HEK293 (cell line): Measurements from ENCODE around the gene FIBCD1.
A peak's percentile ranks its signal among the peaks of the same experiment; 100 is the strongest.

Experiments used
- BCL11A ChIP-seq: fragments of 450-650 bp; formaldehyde crosslinking; IDR thresholded peaks from 2 replicates; pipeline ENCODE4 v1.5.1; 2016; ENCODE audit warnings: low read depth, missing biosample characterization, missing genetic modification characterization
- EGR2 ChIP-seq: fragments of 450-650 bp; formaldehyde crosslinking; IDR thresholded peaks from 2 replicates; pipeline ENCODE4 v1.5.1; 2016; ENCODE audit warnings: low read depth, missing biosample characterization, missing genetic modification characterization
- HIC1 ChIP-seq: fragments of 450-650 bp; formaldehyde crosslinking; IDR thresholded peaks from 2 replicates; pipeline ENCODE4 v1.5.1; 2016; ENCODE audit warnings: missing biosample characterization, missing genetic modification characterization
- KLF7 ChIP-seq: fragments of 450-650 bp; formaldehyde crosslinking; IDR thresholded peaks from 2 replicates; pipeline ENCODE4 v1.5.1; 2016; ENCODE audit warnings: missing biosample characterization, missing genetic modification characterization, borderline replicate concordance
- RBAK ChIP-seq: fragments of 450-650 bp; formaldehyde crosslinking; IDR thresholded peaks from 2 replicates; pipeline ENCODE4 v1.5.1; 2016; ENCODE audit warnings: missing biosample characterization, missing genetic modification characterization
- REPIN1 ChIP-seq: fragments of 450-650 bp; formaldehyde crosslinking; IDR thresholded peaks from 2 replicates; pipeline ENCODE4 v1.5.1; 2017; ENCODE audit warnings: missing biosample characterization, missing genetic modification characterization, low read depth
- SALL2 ChIP-seq: fragments of 450-650 bp; formaldehyde crosslinking; IDR thresholded peaks from 2 replicates; pipeline ENCODE4 v1.5.0; 2017; ENCODE audit warnings: missing biosample characterization, mild to moderate bottlenecking, missing genetic modification characterization, borderline replicate concordance
- SCRT2 ChIP-seq: fragments of 450-650 bp; formaldehyde crosslinking; IDR thresholded peaks from 2 replicates; pipeline ENCODE4 v1.5.1; 2016; ENCODE audit warnings: missing biosample characterization, missing genetic modification characterization
- SETDB1 ChIP-seq: IDR thresholded peaks from one replicate; pipeline ENCODE4 v1.6.1; 2017; ENCODE audit warnings: mild to moderate bottlenecking, low read length, moderate library complexity, mixed read lengths; ENCODE audit not compliant: insufficient read length
- SP7 ChIP-seq: fragments of 450-650 bp; formaldehyde crosslinking; IDR thresholded peaks from 2 replicates; pipeline ENCODE4 v1.5.1; 2016; ENCODE audit warnings: missing biosample characterization, missing genetic modification characterization
- ZBTB1 ChIP-seq: fragments of 450-650 bp; formaldehyde crosslinking; IDR thresholded peaks from 2 replicates; pipeline ENCODE4 v1.5.1; 2016; ENCODE audit warnings: missing biosample characterization, missing genetic modification characterization
- ZBTB20 ChIP-seq: fragments of 450-650 bp; formaldehyde crosslinking; IDR thresholded peaks from 2 replicates; pipeline ENCODE4 v1.5.1; 2016; ENCODE audit warnings: missing biosample characterization, missing genetic modification characterization
- ZBTB7A ChIP-seq: fragments of 450-650 bp; formaldehyde crosslinking; IDR thresholded peaks from 2 replicates; pipeline ENCODE4 v1.5.1; 2016; ENCODE audit warnings: low read depth, missing biosample characterization, missing genetic modification characterization
- ZNF155 ChIP-seq: fragments of 450-650 bp; formaldehyde crosslinking; IDR thresholded peaks from 2 replicates; pipeline ENCODE4 v1.5.1; 2016; ENCODE audit warnings: missing biosample characterization, missing genetic modification characterization
- ZNF16 ChIP-seq: fragments of 450-650 bp; formaldehyde crosslinking; IDR thresholded peaks from 2 replicates; pipeline ENCODE4 v1.5.1; 2016; ENCODE audit warnings: low read depth, missing biosample characterization, missing genetic modification characterization
- ZNF223 ChIP-seq: fragments of 450-650 bp; formaldehyde crosslinking; IDR thresholded peaks from 2 replicates; pipeline ENCODE4 v1.5.1; 2016; ENCODE audit warnings: missing biosample characterization, missing genetic modification characterization
- ZNF274 ChIP-seq, 2 experiments: fragments of 200-500 bp in 1 of 2; fragments of 450-650 bp in 1 of 2; sonication (Bioruptor generic) in 1 of 2; formaldehyde crosslinking in 1 of 2; IDR thresholded peaks; 2 replicates each; pipeline versions ENCODE4 v1.5.1 to v1.6.1; 2014 to 2016; ENCODE audit warnings: borderline replicate concordance in 1 of 2, inconsistent platforms in 1 of 2, low read length in 1 of 2, missing biosample characterization in 1 of 2, missing genetic modification characterization in 1 of 2
- ZNF280D ChIP-seq: fragments of 450-650 bp; formaldehyde crosslinking; IDR thresholded peaks from 2 replicates; pipeline ENCODE4 v1.5.1; 2016; ENCODE audit warnings: missing biosample characterization, missing genetic modification characterization
- ZNF302 ChIP-seq: fragments of 450-650 bp; formaldehyde crosslinking; IDR thresholded peaks from 2 replicates; pipeline ENCODE4 v1.5.1; 2016; ENCODE audit warnings: missing biosample characterization, missing genetic modification characterization, low read depth
- ZNF311 ChIP-seq: fragments of 450-650 bp; formaldehyde crosslinking; IDR thresholded peaks from 2 replicates; pipeline ENCODE4 v1.5.1; 2017; ENCODE audit warnings: missing biosample characterization, missing genetic modification characterization, borderline replicate concordance
- ZNF366 ChIP-seq: fragments of 450-650 bp; formaldehyde crosslinking; conservative IDR thresholded peaks from 2 replicates; pipeline ENCODE4 v1.5.1; 2016; ENCODE audit warnings: missing biosample characterization, missing genetic modification characterization
- ZNF423 ChIP-seq: fragments of 450-650 bp; formaldehyde crosslinking; IDR thresholded peaks from 2 replicates; pipeline ENCODE4 v1.5.1; 2016; ENCODE audit warnings: missing biosample characterization, missing genetic modification characterization
- ZNF449 ChIP-seq: fragments of 450-650 bp; formaldehyde crosslinking; IDR thresholded peaks from 2 replicates; pipeline ENCODE4 v1.5.1; 2017; ENCODE audit warnings: missing biosample characterization, mild to moderate bottlenecking, missing genetic modification characterization, moderate library complexity
- ZNF514 ChIP-seq: fragments of 450-650 bp; formaldehyde crosslinking; IDR thresholded peaks from 2 replicates; pipeline ENCODE4 v1.5.1; 2016; ENCODE audit warnings: missing biosample characterization, missing genetic modification characterization
- ZNF548 ChIP-seq: fragments of 450-650 bp; formaldehyde crosslinking; IDR thresholded peaks from 2 replicates; pipeline ENCODE4 v1.5.1; 2016; ENCODE audit warnings: missing biosample characterization, missing genetic modification characterization
- ZNF596 ChIP-seq: fragments of 450-650 bp; IDR thresholded peaks from 2 replicates; pipeline ENCODE4 v1.5.0; 2018; ENCODE audit warnings: missing biosample characterization, mild to moderate bottlenecking, missing genetic modification characterization, moderate library complexity
- ZNF621 ChIP-seq: fragments of 450-650 bp; formaldehyde crosslinking; IDR thresholded peaks from 2 replicates; pipeline ENCODE4 v1.5.1; 2017; ENCODE audit warnings: missing biosample characterization, missing genetic modification characterization
- ZNF645 ChIP-seq: fragments of 450-650 bp; formaldehyde crosslinking; IDR thresholded peaks from 2 replicates; pipeline ENCODE4; 2016; ENCODE audit warnings: missing biosample characterization, missing genetic modification characterization
- ZNF747 ChIP-seq: fragments of 450-650 bp; formaldehyde crosslinking; IDR thresholded peaks from 2 replicates; pipeline ENCODE4 v1.5.1; 2016; ENCODE audit warnings: missing biosample characterization, missing genetic modification characterization
- ZNF776 ChIP-seq: fragments of 450-650 bp; formaldehyde crosslinking; IDR thresholded peaks from 2 replicates; pipeline ENCODE4 v1.5.0; 2017; ENCODE audit warnings: missing biosample characterization, missing genetic modification characterization, borderline replicate concordance
- ZNF785 ChIP-seq: fragments of 450-650 bp; formaldehyde crosslinking; IDR thresholded peaks from 2 replicates; pipeline ENCODE4 v1.5.1; 2016; ENCODE audit warnings: missing biosample characterization, missing genetic modification characterization
- ZNF830 ChIP-seq: fragments of 450-650 bp; IDR thresholded peaks from 2 replicates; pipeline ENCODE4 v1.5.0; 2018; ENCODE audit warnings: missing biosample characterization, missing genetic modification characterization, low read depth, mild to moderate bottlenecking, moderate library complexity
- ZSCAN23 ChIP-seq: fragments of 450-650 bp; formaldehyde crosslinking; IDR thresholded peaks from 2 replicates; pipeline ENCODE4 v1.5.1; 2016; ENCODE audit warnings: missing biosample characterization, missing genetic modification characterization

FIBCD1 gene

GRCh38 chr9:130938652-130939404 lies at the start of gene FIBCD1 (continued):
- TF ChIP-seq ZNF280D (tag by site-specific recombination) (no peak), ZNF302 (tag by site-specific recombination) (no peak), ZNF596 (tag by site-specific recombination) (no peak), ZNF311 (tag by site-specific recombination) (no peak), SCRT2 (tag by site-specific recombination) (no peak), SALL2 (no peak), ZSCAN23 (tag by site-specific recombination) (no peak), ZNF155 (tag by site-specific recombination) (no peak), KLF7 (no peak), ZNF423 (tag by site-specific recombination) (0 out of 2 replicates have a peak, but pooled peaks have one; percentile 21), SP7 (tag by site-specific recombination) (peak; percentile 54), SETDB1 (no peak), ZNF776 (tag by site-specific recombination) (no peak), REPIN1 (tag by site-specific recombination) (no peak), ZBTB7A (no peak), ZNF274 (IDR thresholded peaks at IDR 0.05; ENCODE audit: low read length) (no peak), ZNF274 (tag by site-specific recombination; IDR thresholded peaks at IDR 0.05; ENCODE audit: borderline replicate concordance) (no peak), ZNF449 (tag by site-specific recombination) (no peak), ZNF621 (tag by site-specific recombination) (no peak), ZNF785 (tag by site-specific recombination) (no peak), ZBTB20 (tag by site-specific recombination) (peak; percentile 27; the same call in 1 of the 2 replicates), ZNF366 (tag by site-specific recombination) (peak; percentile 59), ZBTB1 (tag by site-specific recombination) (no peak), ZNF645 (tag by site-specific recombination) (no peak), ZNF830 (tag by site-specific recombination) (no peak), ZNF223 (tag by site-specific recombination) (no peak), ZNF514 (tag by site-specific recombination) (no peak), ZNF16 (tag by site-specific recombination) (no peak), BCL11A (tag by site-specific recombination) (0 out of 2 replicates have a peak, but pooled peaks have one; percentile 52), RBAK (tag by site-specific recombination) (no peak), ZNF548 (tag by site-specific recombination) (no peak), ZNF747 (no peak), HIC1 (tag by site-specific recombination) (no peak), EGR2 (peak; percentile 27; the same call in 1 of the 2 replicates)
